GM21576 (cell line): ENCODE measurements around the gene DTD1.

Experiments used
- ATAC-seq: cut with Tn5 transposase; IDR thresholded peaks from one replicate; pipeline ENCODE4 v1.9.1; 2021; ENCODE audit warnings: mild to moderate bottlenecking, moderate library complexity; ENCODE audit not compliant: unreplicated experiment

The DTD1 gene

DNA sequence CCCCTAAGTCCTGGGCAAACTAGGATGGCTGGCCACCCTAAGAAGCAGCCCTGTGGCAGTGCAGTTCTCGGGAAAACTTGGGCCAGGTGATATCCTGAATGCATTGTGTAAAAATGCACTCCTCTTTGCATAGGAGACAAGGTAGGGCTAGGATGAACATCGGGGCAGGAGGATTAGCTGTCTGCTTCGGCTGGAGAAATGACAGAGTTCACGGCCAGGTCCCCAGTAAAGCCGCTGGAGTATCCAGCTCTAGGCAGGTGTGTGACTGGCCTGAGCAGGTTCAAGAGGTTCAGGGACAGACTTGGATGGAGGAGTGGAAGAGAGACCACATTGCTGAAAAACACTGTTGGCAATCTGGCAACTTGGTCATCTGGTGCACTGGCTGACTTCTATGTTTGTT lies 26.4 kb downstream of the DTD1 start:
- no peak for ATAC-seq

DNA sequence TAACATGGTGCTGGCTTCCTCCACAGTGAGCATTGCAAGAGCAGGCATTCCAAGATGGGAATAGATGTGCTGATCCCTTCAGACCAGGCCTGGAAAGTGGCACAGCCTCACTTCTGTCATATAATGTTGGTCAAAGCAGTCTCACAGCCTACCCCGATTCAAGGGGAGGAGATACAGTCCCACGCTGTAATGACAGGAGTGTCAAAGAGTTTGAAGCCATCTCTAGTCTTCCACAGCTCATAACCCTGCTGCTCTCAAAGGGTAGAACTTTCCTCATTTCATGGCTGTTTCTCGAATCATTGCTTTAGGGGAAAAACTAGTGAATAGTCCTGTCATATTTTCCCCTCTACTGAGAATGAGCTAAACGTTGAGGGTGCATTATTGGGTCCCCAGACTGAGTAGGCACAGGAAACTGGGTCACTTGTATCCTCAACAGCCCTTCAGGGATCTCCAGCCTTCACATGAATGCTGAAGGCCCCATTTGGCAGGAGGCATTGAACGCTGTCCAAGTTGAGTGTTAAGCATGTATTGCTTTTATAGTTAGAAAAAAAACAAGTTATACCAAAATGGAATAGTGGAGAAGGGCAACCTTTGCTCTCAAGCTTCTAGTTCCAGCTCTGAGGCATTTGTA lies 27.3 kb downstream of the DTD1 start:
- ATAC-seq = no peak

DNA sequence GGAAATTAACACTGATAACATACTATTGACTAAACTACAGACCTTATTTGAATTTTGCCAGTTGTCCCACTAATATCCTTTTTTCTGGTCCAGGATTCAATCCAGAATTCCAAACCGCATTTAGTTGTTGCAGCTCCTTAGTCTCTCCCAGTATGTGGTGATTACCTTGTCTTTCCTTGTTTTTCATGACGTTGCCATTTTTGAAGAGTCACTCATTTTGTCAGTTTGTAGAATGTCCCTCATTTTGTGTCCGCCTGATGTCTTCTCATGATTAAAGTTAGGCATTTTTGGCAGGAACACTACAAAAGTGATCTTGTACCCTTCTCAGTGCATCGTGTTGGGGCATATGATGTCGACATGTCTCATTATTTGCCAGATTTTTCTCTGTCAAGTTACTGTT lies 33.1 kb downstream of the DTD1 start:
- no peak for ATAC-seq

- ATAC-seq = no peak
Measured at GRCh38 chr20:18623156-18623910, 35.5 kb downstream of the DTD1 start.

GRCh38 chr20:18624948-18625347 lies 37.1 kb downstream of the DTD1 start:
- ATAC-seq = no peak

DNA sequence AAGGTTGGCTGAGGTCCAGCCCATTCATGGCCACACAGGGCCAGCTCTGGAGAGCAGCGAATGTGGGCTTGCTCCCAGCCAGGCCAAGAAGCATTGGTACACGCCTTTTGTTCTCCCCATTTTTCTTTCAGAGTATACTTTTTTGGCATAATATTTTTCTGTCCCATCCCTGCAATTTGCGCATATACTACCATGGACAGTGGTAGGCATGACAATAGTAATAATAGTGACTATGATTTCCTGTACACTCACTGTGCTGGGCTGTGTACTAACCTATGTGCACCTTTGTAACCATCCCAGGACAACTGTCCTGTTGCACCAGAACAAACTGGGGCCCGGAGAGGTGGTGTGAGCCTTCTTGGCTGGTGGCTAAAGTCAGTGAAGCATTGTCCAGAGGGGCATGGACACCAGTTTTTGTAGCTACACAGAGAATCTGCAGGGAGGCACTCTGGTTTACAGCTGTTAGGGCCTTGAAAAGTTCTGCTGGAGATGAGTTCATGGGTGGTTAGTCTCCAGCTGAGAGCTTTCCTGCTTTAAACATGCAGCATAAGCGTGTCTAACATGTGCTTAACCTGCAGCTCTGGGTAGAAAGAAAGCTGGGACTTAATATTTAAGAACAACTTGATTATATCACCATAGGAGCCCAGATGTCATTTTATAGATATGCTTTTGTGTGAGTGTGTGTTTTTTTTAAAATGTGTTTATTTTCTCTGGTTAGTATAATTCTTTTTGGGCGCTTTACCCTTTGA lies 38.2 kb downstream of the DTD1 start:
- ATAC-seq = no peak

GRCh38 chr20:18628330-18628920 lies 40.6 kb downstream of the DTD1 start:
- ATAC-seq = no peak

DNA sequence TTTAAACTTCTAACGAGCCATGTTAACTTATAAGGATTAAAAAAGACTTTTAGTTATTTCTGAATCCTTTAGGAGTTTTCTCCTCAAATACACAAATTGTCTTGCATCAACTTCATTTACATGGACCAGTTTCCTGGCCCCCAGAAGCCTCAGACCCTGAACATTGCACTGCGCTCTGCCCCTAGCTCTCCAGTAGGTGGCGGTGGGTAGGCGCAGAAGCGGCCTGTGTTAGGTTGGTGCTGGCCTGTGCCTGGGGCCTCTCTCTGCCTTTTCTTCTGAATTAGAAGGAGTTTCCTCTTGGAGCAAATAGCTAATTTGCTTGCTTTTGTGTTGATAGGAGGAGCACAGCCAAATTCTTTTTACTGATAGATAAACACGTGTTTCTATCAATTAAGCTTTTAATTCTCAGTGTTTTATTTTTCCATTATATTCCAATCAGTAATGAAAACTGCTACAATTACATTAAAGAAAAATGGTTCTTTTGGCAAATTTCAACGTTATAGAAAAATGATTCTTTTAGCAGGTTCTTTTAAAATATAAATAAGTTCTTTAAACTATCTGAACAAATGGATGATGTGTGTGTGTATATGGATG lies 44.4 kb downstream of the DTD1 start:
- ATAC-seq = peak; percentile 84

- no peak for ATAC-seq
Measured at GRCh38 chr20:18633411-18633810, 45.6 kb downstream of the DTD1 start.

DNA sequence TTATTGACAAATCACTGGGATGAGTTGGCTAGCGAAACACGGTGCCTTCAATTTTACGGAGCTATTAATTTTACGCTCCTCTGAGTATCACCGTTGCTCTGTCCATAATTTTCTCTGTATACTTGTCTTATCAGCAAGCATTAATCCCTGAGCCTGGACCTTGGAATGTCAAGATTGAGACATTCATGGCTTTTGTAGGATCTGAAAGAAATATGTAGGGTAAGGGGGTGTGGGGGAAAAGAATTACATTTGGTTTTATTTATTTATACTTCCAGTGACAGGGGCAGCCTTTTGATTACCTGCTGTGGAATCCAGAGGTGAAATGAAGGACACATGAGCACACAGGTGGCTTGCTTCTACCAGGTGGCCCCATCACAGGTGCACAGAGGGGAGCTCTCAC lies 46.6 kb downstream of the DTD1 start:
- no peak for ATAC-seq

- no peak for ATAC-seq
Measured at GRCh38 chr20:18635380-18635779, 47.5 kb downstream of the DTD1 start.

- no peak for ATAC-seq
Measured at GRCh38 chr20:18637224-18637623, 49.4 kb downstream of the DTD1 start.

- no peak for ATAC-seq
Measured at GRCh38 chr20:18638768-18639167, 50.9 kb downstream of the DTD1 start.

GRCh38 chr20:18639501-18639979 lies 51.7 kb downstream of the DTD1 start:
- no peak for ATAC-seq

- no peak for ATAC-seq
Measured at GRCh38 chr20:18645196-18645745, 57.4 kb downstream of the DTD1 start.

DNA sequence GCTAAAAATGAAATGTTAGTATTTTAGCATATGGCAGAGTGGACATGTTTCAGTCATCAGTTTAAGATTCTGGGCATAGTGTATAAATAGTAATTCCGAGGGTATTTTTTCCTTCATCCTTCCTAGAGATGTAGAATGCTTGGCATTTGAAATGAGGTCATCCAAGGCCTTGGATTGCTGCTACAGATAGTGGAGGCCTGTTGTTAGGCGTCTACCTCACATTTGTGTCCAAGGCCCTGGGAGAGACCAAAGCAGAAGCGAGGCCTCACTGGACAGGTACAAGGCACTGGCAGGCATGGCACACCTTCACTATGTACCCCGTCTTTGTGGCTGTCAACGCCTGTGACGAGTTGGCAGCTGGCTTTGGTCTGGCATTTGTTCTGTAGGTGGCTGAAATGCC lies 58.0 kb downstream of the DTD1 start:
- ATAC-seq = no peak

GRCh38 chr20:18647777-18648176 lies 59.9 kb downstream of the DTD1 start:
- no peak for ATAC-seq

- ATAC-seq = no peak
Measured at GRCh38 chr20:18650224-18650623, 62.4 kb downstream of the DTD1 start.

GRCh38 chr20:18653736-18654447 lies 66.0 kb downstream of the DTD1 start:
- no peak for ATAC-seq

- ATAC-seq = no peak
Measured at GRCh38 chr20:18654448-18654773, 66.6 kb downstream of the DTD1 start.
